B cell (primary cell): ENCODE data around the gene MACIR. TPM values are rescaled to one million over a fixed set of nuclear protein-coding genes. Genes with fewer than 3 reads are reported as not detected.

Experiments used
- ATAC-seq: fragments of 200-7000 bp; cut with Tn5 transposase; one replicate; pipeline ENCODE4 v1.10.0; 2021; ENCODE audit warnings: low read depth, mild to moderate bottlenecking, moderate number of reproducible peaks, moderate library complexity
- CTCF ChIA-PET: fragments of 350-600 bp; sonication (Branson Sonifier 250); formaldehyde crosslinking; loops from one replicate; lab custom pipeline; 2021; ENCODE audit warnings: antibody characterized with exemption, inconsistent platforms; lab: Charles Lee
- POLR2A ChIA-PET: fragments of 350-600 bp; sonication (Branson Sonifier 250); formaldehyde crosslinking; loops from one replicate; lab custom pipeline; 2021; ENCODE audit warnings: antibody characterized with exemption; lab: Charles Lee
- DNase-seq: peaks from one replicate; pipeline ENCODE4 v3.0.0; 2013
- H2AFZ ChIP-seq: 2 replicates; pipeline ENCODE4 v1.6.1; 2012; ENCODE audit warnings: mild to moderate bottlenecking, low read depth, low read length; ENCODE audit not compliant: insufficient read depth, poor library complexity, severe bottlenecking
- H3K27ac ChIP-seq, 2 donors: 1 replicate in 1 of 2; 2 replicates in 1 of 2; pipeline ENCODE4 v1.5.1; 2012 to 2013; ENCODE audit warnings: low read length in 2 of 2, mild to moderate bottlenecking in 2 of 2, moderate library complexity in 1 of 2
- H3K27me3 ChIP-seq, 4 experiments: fragments of 200-600 bp in 1 of 4; sonication (generic) in 1 of 4; replicated peaks in 1 of 4; 1 replicate in 2 of 4; 2 replicates in 2 of 4; pipeline versions ENCODE4 v1.6.1 to v1.7.0; 2013 to 2016; ENCODE audit warnings: low read length in 3 of 4, mild to moderate bottlenecking in 2 of 4, mixed read lengths in 1 of 4, moderate library complexity in 1 of 4; ENCODE audit not compliant: insufficient read depth in 4 of 4, control insufficient read depth in 3 of 4; ENCODE audit errors: control extremely low read depth in 1 of 4
- H3K36me3 ChIP-seq, 2 experiments: replicated peaks in 1 of 2; 1 replicate in 1 of 2; 2 replicates in 1 of 2; pipeline versions ENCODE4 v1.6.1 to v1.7.1; 2013; ENCODE audit warnings: low read length in 1 of 2; ENCODE audit not compliant: insufficient read depth in 2 of 2, control insufficient read depth in 1 of 2; ENCODE audit errors: control extremely low read depth in 1 of 2, extremely low read depth in 1 of 2
- H3K4me1 ChIP-seq, 2 donors: fragments of 200-600 bp in 1 of 2; sonication (generic) in 1 of 2; 1 replicate in 1 of 2; 2 replicates in 1 of 2; pipeline versions ENCODE4 v1.5.1 to v1.6.1; 2013 to 2017; ENCODE audit warnings: low read length in 2 of 2; ENCODE audit not compliant: control insufficient read depth in 2 of 2, insufficient read depth in 2 of 2
- H3K4me2 ChIP-seq: replicated peaks from 2 replicates; pipeline ENCODE3; 2012; ENCODE audit warnings: mild to moderate bottlenecking, low read depth, low read length; ENCODE audit not compliant: poor library complexity, severe bottlenecking
- H3K4me3 ChIP-seq, 5 experiments: fragments of 200-600 bp in 1 of 5; sonication (generic) in 1 of 5; 1 replicate in 3 of 5; 2 replicates in 2 of 5; pipeline versions ENCODE4 v1.5.1 to v1.7.0; 2011 to 2016; ENCODE audit warnings: low read length in 4 of 5, mild to moderate bottlenecking in 4 of 5, low read depth in 2 of 5, control low read depth in 1 of 5, moderate library complexity in 1 of 5; ENCODE audit not compliant: insufficient read depth in 1 of 5; ENCODE audit errors: control extremely low read depth in 1 of 5, extremely low read depth in 1 of 5
- H3K79me2 ChIP-seq: fragments of 200-600 bp; sonication (generic); one replicate; pipeline ENCODE4 v1.6.0; 2016; ENCODE audit warnings: low read length; ENCODE audit not compliant: control insufficient read depth, insufficient read depth
- H3K9ac ChIP-seq: fragments of 200-600 bp; sonication (generic); 2 replicates; pipeline ENCODE4 v1.6.1; 2017; ENCODE audit warnings: mild to moderate bottlenecking, low read length, moderate library complexity
- H3K9me3 ChIP-seq, 3 donors: one replicate each; pipeline versions ENCODE4 v1.6.1 to v1.7.1; 2013; ENCODE audit warnings: low read length in 2 of 3; ENCODE audit not compliant: control insufficient read depth in 2 of 3, insufficient read depth in 1 of 3; ENCODE audit errors: control extremely low read depth in 1 of 3
- H4K20me1 ChIP-seq: 2 replicates; pipeline ENCODE4 v1.6.0; 2012; ENCODE audit warnings: mild to moderate bottlenecking, low read length; ENCODE audit not compliant: insufficient read depth, control insufficient read depth, poor library complexity, severe bottlenecking
- H3K27ac Mint-ChIP-seq: one replicate; pipeline ENCODE4 v1.8.0; 2021; ENCODE audit warnings: mixed read lengths
- H3K27me3 Mint-ChIP-seq: one replicate; pipeline ENCODE4 v1.8.0; 2021; ENCODE audit warnings: mixed read lengths
- H3K4me1 Mint-ChIP-seq: one replicate; pipeline ENCODE4 v1.8.0; 2021; ENCODE audit warnings: mixed read lengths
- H3K4me3 Mint-ChIP-seq: one replicate; pipeline ENCODE4 v1.8.0; 2021; ENCODE audit warnings: mixed read lengths
- H3K9me3 Mint-ChIP-seq: one replicate; pipeline ENCODE4 v1.8.0; 2022; ENCODE audit warnings: mixed read lengths; ENCODE audit not compliant: insufficient read depth
- EZH2 ChIP-seq: IDR thresholded peaks from 2 replicates; pipeline ENCODE4 v1.6.1; 2012; ENCODE audit warnings: borderline replicate concordance, low read depth, mild to moderate bottlenecking, moderate library complexity, low read length; ENCODE audit not compliant: insufficient read depth, poor library complexity, severe bottlenecking
- WGBS: methylation state at CpG from one replicate; pipeline ENCODE4 v1.1.5; 2013; ENCODE audit warnings: missing lambda C conversion rate; ENCODE audit not compliant: insufficient coverage; 5-methylcytosine and 5-hydroxymethylcytosine counted together
- intact Hi-C: fragments of 100-400 bp; cut with micrococcal nuclease; formaldehyde crosslinking; loops from one replicate; pipeline ENCODE4 v1.10.0; 2022
- polyA plus RNA-seq: library from polyadenylated mRNA; depleted of rRNA; stranded (reverse); fragments of >200 nt; gene quantifications from 2 replicates; pipeline ENCODE4 v1.2.3, GENCODE V29; 2012
- total RNA-seq, 2 donors: library from RNA; stranded (reverse); fragments of 120-200 nt in 1 of 2; gene quantifications; 1 replicate in 1 of 2; 2 replicates in 1 of 2; pipeline versions ENCODE4 v1.2.3 to v1.2.4, GENCODE V29; 2013 to 2022
- TF ChIP-seq, protein P1 (sequence below): fragments of 200-600 bp; IDR thresholded peaks from one replicate; pipeline ENCODE4 v1.8.0; 2022; ENCODE audit warnings: antibody characterized with exemption, mild to moderate bottlenecking

MACIR gene
- total and polyA plus RNA-seq, 2 donors (not counting 1 experiment from before 2014, with no cell fraction given), result 1.3 to 3.3 TPM

- Mint-ChIP-seq H3K9me3 (no peaks in the 10 kb centered on the region), H3K27me3 (no peaks in the 10 kb centered on the region), H3K27ac (no peak overlapping the region), H3K4me3 (no peak overlapping the region), H3K4me1 (no peaks in the 10 kb centered on the region)
- Histone ChIP-seq H4K20me1 (no peaks in the 10 kb centered on the region), H3K36me3 (peaks cover 0 to 7% of the 10 kb centered on the region in 2 experiments), H3K27ac (no peak overlapping the region), H3K4me3 (no peak overlapping the region), H3K9me3 (no peaks in the 10 kb centered on the region), H3K9ac (no peak overlapping the region), H2AFZ (no peak overlapping the region), H3K79me2 (no peaks in the 10 kb centered on the region), H3K4me2 (no peak overlapping the region), H3K27me3 (no peaks in the 10 kb centered on the region), H3K4me1 (no peaks in the 10 kb centered on the region)
- intact Hi-C loops, result no loop called here
- ChIA-PET POLR2A (no interaction called here), CTCF (no interaction called here)
- DNase-seq, result no peak
- ATAC-seq, result no peak
- 100% methylated on average over 2 of the region's 3 CpGs for WGBS
- no peak for TF ChIP-seq EZH2
- TF ChIP-seq, protein P1, sequence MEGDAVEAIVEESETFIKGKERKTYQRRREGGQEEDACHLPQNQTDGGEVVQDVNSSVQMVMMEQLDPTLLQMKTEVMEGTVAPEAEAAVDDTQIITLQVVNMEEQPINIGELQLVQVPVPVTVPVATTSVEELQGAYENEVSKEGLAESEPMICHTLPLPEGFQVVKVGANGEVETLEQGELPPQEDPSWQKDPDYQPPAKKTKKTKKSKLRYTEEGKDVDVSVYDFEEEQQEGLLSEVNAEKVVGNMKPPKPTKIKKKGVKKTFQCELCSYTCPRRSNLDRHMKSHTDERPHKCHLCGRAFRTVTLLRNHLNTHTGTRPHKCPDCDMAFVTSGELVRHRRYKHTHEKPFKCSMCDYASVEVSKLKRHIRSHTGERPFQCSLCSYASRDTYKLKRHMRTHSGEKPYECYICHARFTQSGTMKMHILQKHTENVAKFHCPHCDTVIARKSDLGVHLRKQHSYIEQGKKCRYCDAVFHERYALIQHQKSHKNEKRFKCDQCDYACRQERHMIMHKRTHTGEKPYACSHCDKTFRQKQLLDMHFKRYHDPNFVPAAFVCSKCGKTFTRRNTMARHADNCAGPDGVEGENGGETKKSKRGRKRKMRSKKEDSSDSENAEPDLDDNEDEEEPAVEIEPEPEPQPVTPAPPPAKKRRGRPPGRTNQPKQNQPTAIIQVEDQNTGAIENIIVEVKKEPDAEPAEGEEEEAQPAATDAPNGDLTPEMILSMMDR, result no peak
Measured at GRCh38 chr5:103280967-103281366, 22.4 kb downstream of the MACIR start.

- Mint-ChIP-seq H3K27ac (no peak overlapping the region), H3K4me1 (no peaks in the 10 kb centered on the region), H3K9me3 (no peaks in the 10 kb centered on the region), H3K27me3 (no peaks in the 10 kb centered on the region), H3K4me3 (no peak overlapping the region)
- ChIA-PET POLR2A (no interaction called here), CTCF (no interaction called here)
- Histone ChIP-seq H3K4me1 (no peaks in the 10 kb centered on the region), H3K4me2 (no peak overlapping the region), H3K27ac (no peak overlapping the region), H3K27me3 (no peaks in the 10 kb centered on the region), H3K79me2 (no peaks in the 10 kb centered on the region), H3K9me3 (no peaks in the 10 kb centered on the region), H4K20me1 (no peaks in the 10 kb centered on the region), H3K36me3 (peaks cover 0 to 4% of the 10 kb centered on the region in 2 experiments), H3K9ac (no peak overlapping the region), H2AFZ (no peak overlapping the region), H3K4me3 (no peak overlapping the region)
- no peak for ATAC-seq
- intact Hi-C loops, result no loop called here
- DNase-seq, result no peak
- no CpG with 5 or more reads among the region's 2 CpGs for WGBS
- no peak for TF ChIP-seq EZH2
- TF ChIP-seq, protein P1, result no peak
Measured at GRCh38 chr5:103283120-103283519, 24.6 kb downstream of the MACIR start.
